Ishikawa (cell line): ENCODE data around the gene DDRGK1.

Source experiments
- CEBPB ChIP-seq: IDR thresholded peaks from 2 replicates; pipeline ENCODE4 v1.6.1; 2012
- FOXM1 ChIP-seq: IDR thresholded peaks from 2 replicates; pipeline ENCODE4 v1.6.1; 2012; ENCODE audit warnings: low read depth, borderline replicate concordance
- RAD21 ChIP-seq: IDR thresholded peaks from 2 replicates; pipeline ENCODE4 v1.6.1; 2012; ENCODE audit warnings: low read depth
- TCF12 ChIP-seq: IDR thresholded peaks from 2 replicates; pipeline ENCODE4 v1.6.1; 2012; ENCODE audit warnings: low read depth
- YY1 ChIP-seq: IDR thresholded peaks from 2 replicates; pipeline ENCODE4 v1.6.1; 2012; ENCODE audit warnings: low read depth
- ZBTB7A ChIP-seq: IDR thresholded peaks from 2 replicates; pipeline ENCODE4 v1.6.1; 2012; ENCODE audit warnings: low read depth

- no peak for TF ChIP-seq ZBTB7A
- TF ChIP-seq TCF12 = no peak
- no peak for TF ChIP-seq YY1
- TF ChIP-seq RAD21 = no peak
- TF ChIP-seq CEBPB = no peak
- TF ChIP-seq FOXM1 = no peak
These were observed 14.8 kb downstream of the DDRGK1 start for GRCh38 chr20:3189561-3190131.
